ENCODE results near the gene SPNS3.

Gene SPNS3

GRCh38 chr17:4472286-4472685, 38.5 kb downstream of the SPNS3 start:
- no peak for DNase-seq

- DNase-seq, result no peak
Measured at GRCh38 chr17:4474093-4474492, 40.4 kb downstream of the SPNS3 start.

GRCh38 chr17:4475001-4475400, 41.3 kb downstream of the SPNS3 start:
- DNase-seq, result no peak

- no peak for DNase-seq
Measured at GRCh38 chr17:4475463-4475862, 41.7 kb downstream of the SPNS3 start.

GRCh38 chr17:4476017-4476416, 42.3 kb downstream of the SPNS3 start:
- DNase-seq, result no peak

GRCh38 chr17:4476511-4477070, 42.9 kb downstream of the SPNS3 start:
- no peak for DNase-seq

- no peak for DNase-seq
Measured at GRCh38 chr17:4477255-4477791, 43.6 kb downstream of the SPNS3 start.

GRCh38 chr17:4478318-4478830, 44.6 kb downstream of the SPNS3 start:
- DNase-seq, result no peak

- no peak for DNase-seq
Measured at GRCh38 chr17:4479340-4479981, 45.7 kb downstream of the SPNS3 start.

- no peak for DNase-seq
Measured at GRCh38 chr17:4479982-4480751, 46.4 kb downstream of the SPNS3 start.

GRCh38 chr17:4480929-4481898, 47.5 kb downstream of the SPNS3 start:
- DNase-seq, result peak; percentile 34 to 36

GRCh38 chr17:4482338-4483011, 48.7 kb downstream of the SPNS3 start:
- DNase-seq, result no peak

GRCh38 chr17:4483012-4483840, 49.5 kb downstream of the SPNS3 start:
- DNase-seq, result no peak

- DNase-seq, result peak; percentile 26 to 43
Measured at GRCh38 chr17:4485676-4486646, 52.2 kb downstream of the SPNS3 start.

- DNase-seq, result no peak
Measured at GRCh38 chr17:4487296-4487695, 53.6 kb downstream of the SPNS3 start.

GRCh38 chr17:4487820-4488716, 54.3 kb downstream of the SPNS3 start:
- no peak for DNase-seq

- DNase-seq, result no peak
Measured at GRCh38 chr17:4488989-4489595, 55.4 kb downstream of the SPNS3 start.

- no peak for DNase-seq
Measured at GRCh38 chr17:4490109-4490591, 56.4 kb downstream of the SPNS3 start.

Data from CD4-positive, alpha-beta T cell treated with Interleukin-4 for 1 hour (primary cell).